HepG2 (cell line): ENCODE results near the gene OSBPL2. TPM values are rescaled to one million over a fixed set of nuclear protein-coding genes. Genes with fewer than 3 reads are reported as not detected.
A peak's percentile ranks its signal among the peaks of the same experiment; 100 is the strongest.

Experiments
- CBFB ChIP-seq: sonication (generic); formaldehyde crosslinking; IDR thresholded peaks from 2 replicates; pipeline ENCODE4 v1.4.0; 2020; ENCODE audit warnings: missing genetic modification reagents
- DMAP1 ChIP-seq: IDR thresholded peaks from 2 replicates; pipeline ENCODE4 v1.6.1; 2016
- E2F5 ChIP-seq: sonication (generic); formaldehyde crosslinking; conservative IDR thresholded peaks from 2 replicates; pipeline ENCODE4 v1.4.0; 2020; ENCODE audit warnings: missing genetic modification reagents
- FOXA1 ChIP-seq, 2 experiments: fragments of 450-650 bp in 1 of 2; sonication (generic) in 1 of 2; formaldehyde crosslinking in 1 of 2; IDR thresholded peaks; 2 replicates each; pipeline versions ENCODE4 v1.4.0 to v1.6.1; 2016 to 2020; ENCODE audit warnings: missing genetic modification reagents in 1 of 2
- FOXA3 ChIP-seq: IDR thresholded peaks from 2 replicates; pipeline ENCODE4 v1.6.1; 2016; ENCODE audit warnings: missing genetic modification reagents, missing compliant biosample characterization
- IRF1 ChIP-seq: sonication (generic); formaldehyde crosslinking; IDR thresholded peaks from 2 replicates; pipeline ENCODE4 v1.4.0; 2020; ENCODE audit warnings: low read depth, mild to moderate bottlenecking, missing genetic modification reagents
- MTA1 ChIP-seq: sonication (generic); formaldehyde crosslinking; IDR thresholded peaks from 2 replicates; pipeline ENCODE4 v1.4.0; 2020; ENCODE audit warnings: missing genetic modification reagents, mild to moderate bottlenecking, borderline replicate concordance
- MTERF4 ChIP-seq: sonication (generic); formaldehyde crosslinking; IDR thresholded peaks from 2 replicates; pipeline ENCODE4 v1.8.0; 2023; ENCODE audit warnings: mild to moderate bottlenecking, missing genetic modification reagents
- MTF2 ChIP-seq: sonication (generic); formaldehyde crosslinking; IDR thresholded peaks from 2 replicates; pipeline ENCODE4 v1.5.0; 2020; ENCODE audit warnings: missing genetic modification reagents, borderline replicate concordance
- PHF21A ChIP-seq: sonication (generic); formaldehyde crosslinking; IDR thresholded peaks from 2 replicates; pipeline ENCODE4 v1.5.0; 2020; ENCODE audit warnings: mild to moderate bottlenecking, missing genetic modification reagents
- PRMT3 ChIP-seq: sonication (generic); formaldehyde crosslinking; IDR thresholded peaks from 2 replicates; pipeline ENCODE4 v1.8.1; 2022; ENCODE audit warnings: low read depth, mild to moderate bottlenecking, moderate library complexity, missing genetic modification reagents, borderline replicate concordance
- RAD51 ChIP-seq: fragments of 450-650 bp; IDR thresholded peaks from 2 replicates; pipeline ENCODE4 v1.6.1; 2016; ENCODE audit warnings: borderline replicate concordance
- RELA ChIP-seq: sonication (generic); formaldehyde crosslinking; IDR thresholded peaks from 2 replicates; pipeline ENCODE4 v1.4.0; 2020; ENCODE audit warnings: missing genetic modification reagents
- SMAD1 ChIP-seq: sonication (generic); formaldehyde crosslinking; IDR thresholded peaks from 2 replicates; pipeline ENCODE4 v1.4.0; 2020; ENCODE audit warnings: missing genetic modification reagents, low read depth, mild to moderate bottlenecking, borderline replicate concordance
- TP53 ChIP-seq: sonication (generic); formaldehyde crosslinking; conservative IDR thresholded peaks from 2 replicates; pipeline ENCODE4 v1.4.0; 2020; ENCODE audit warnings: missing genetic modification reagents
- TRAFD1 ChIP-seq: sonication (generic); formaldehyde crosslinking; IDR thresholded peaks from 2 replicates; pipeline ENCODE4 v1.5.1; 2020; ENCODE audit warnings: missing genetic modification reagents, mild to moderate bottlenecking, borderline replicate concordance
- ZBTB20 ChIP-seq: sonication (generic); formaldehyde crosslinking; IDR thresholded peaks from 2 replicates; pipeline ENCODE4 v1.8.1; 2023; ENCODE audit warnings: missing genetic modification reagents, low read depth, mild to moderate bottlenecking, borderline replicate concordance
- ZBTB25 ChIP-seq: IDR thresholded peaks from 2 replicates; pipeline ENCODE4 v1.6.1; 2018; ENCODE audit warnings: missing genetic modification reagents
- ZFP82 ChIP-seq: sonication (generic); formaldehyde crosslinking; IDR thresholded peaks from 2 replicates; pipeline ENCODE4 v1.5.1; 2020; ENCODE audit warnings: mild to moderate bottlenecking, missing genetic modification reagents, borderline replicate concordance
- ZNF251 ChIP-seq: sonication (generic); formaldehyde crosslinking; IDR thresholded peaks from 2 replicates; pipeline ENCODE4 v1.9.0; 2021; ENCODE audit warnings: mild to moderate bottlenecking, missing genetic modification reagents
- ZNF253 ChIP-seq: sonication (generic); formaldehyde crosslinking; IDR thresholded peaks from 2 replicates; pipeline ENCODE4 v1.8.0; 2022; ENCODE audit warnings: mild to moderate bottlenecking, missing genetic modification reagents, borderline replicate concordance
- ZNF75D ChIP-seq: sonication (generic); formaldehyde crosslinking; IDR thresholded peaks from 2 replicates; pipeline ENCODE4 v1.8.1; 2023; ENCODE audit warnings: missing genetic modification reagents, mild to moderate bottlenecking, borderline replicate concordance
- ZNF776 ChIP-seq: sonication (generic); formaldehyde crosslinking; IDR thresholded peaks from 2 replicates; pipeline ENCODE4 v1.4.0; 2020; ENCODE audit warnings: mild to moderate bottlenecking, missing genetic modification reagents
- polyA plus RNA-seq, 8 experiments: library from polyadenylated mRNA; depleted of rRNA in 3 of 8; stranded (reverse) in 7 of 8; unstranded in 1 of 8; fragments of >200 nt; fragmentation: Illumina TruSeq in 4 of 8; extraction: Trizol in 4 of 8; gene quantifications; 2 replicates each; pipeline versions ENCODE4 v1.2.1 to v1.2.3, GENCODE V29; 2011 to 2016; ENCODE audit warnings: low read depth in 4 of 8, missing spikeins in 1 of 8, mixed read lengths in 1 of 8; ENCODE audit not compliant: insufficient read depth in 1 of 8
- total RNA-seq, 5 experiments: library from RNA; depleted of rRNA; stranded (reverse); fragments of >200 nt; fragmentation: Illumina TruSeq; extraction: Trizol; gene quantifications; 2 replicates each; pipeline ENCODE4 v1.2.3, GENCODE V29; 2016; ENCODE audit warnings: low read depth in 1 of 5

Gene OSBPL2
- total and polyA plus RNA-seq, 2 of the 13 experiments (the other 11 are each of a cell fraction or from before 2014, with no cell fraction given) = 18.5 to 37.4 TPM

- TF ChIP-seq SMAD1 (0 out of 2 replicates have a peak, but pooled peaks have one; percentile 30), FOXA1 (IDR thresholded peaks at IDR 0.05) (no peak), FOXA1 (CRISPR knock-in tag; IDR thresholded peaks at IDR 0.05) (no peak), E2F5 (CRISPR knock-in tag) (no peak), PHF21A (CRISPR knock-in tag) (no peak), ZBTB20 (CRISPR knock-in tag) (no peak), FOXA3 (CRISPR knock-in tag) (no peak), IRF1 (CRISPR knock-in tag) (no peak), ZNF776 (CRISPR knock-in tag) (0 out of 2 replicates have a peak, but pooled peaks have one; percentile 46), ZNF75D (CRISPR knock-in tag) (no peak), RELA (CRISPR knock-in tag) (no peak), MTF2 (CRISPR knock-in tag) (no peak), RAD51 (no peak), MTA1 (no peak; the same call in 1 of the 2 replicates), CBFB (CRISPR knock-in tag) (no peak), ZNF253 (no peak), ZFP82 (CRISPR knock-in tag) (no peak), DMAP1 (CRISPR knock-in tag) (peak; percentile 52; the same call in 1 of the 2 replicates), MTERF4 (CRISPR knock-in tag) (no peak), TP53 (CRISPR knock-in tag) (no peak), TRAFD1 (CRISPR knock-in tag) (no peak), ZBTB25 (CRISPR knock-in tag) (no peak), PRMT3 (CRISPR knock-in tag) (no peak), ZNF251 (CRISPR knock-in tag) (no peak)
Observed at GRCh38 chr20:62238569-62239277, 402 bp downstream of the OSBPL2 start (continued).
